SK-N-SH (cell line): Measurements from ENCODE around the gene STX2. TPM values are rescaled to one million over a fixed set of nuclear protein-coding genes. Genes with fewer than 3 reads are reported as not detected.
"Not testable (repeated sequence)": the region's sequence is repeated elsewhere in the genome, so short reads cannot be mapped to it uniquely, and the experiment has no call there.

Experiments
- CTCF ChIA-PET: fragments of 300-600, 350-600 bp; formaldehyde crosslinking; extraction: SDS; loops from one replicate; lab custom pipeline; 2021; lab: Yijun Ruan, JAX
- POLR2A ChIA-PET: fragments of 350-600 bp; sonication (Branson Sonifier 250); formaldehyde crosslinking; extraction: SDS; loops from one replicate; lab custom pipeline; 2020; ENCODE audit warnings: antibody characterized with exemption, inconsistent platforms; lab: Yijun Ruan, JAX
- DNase-seq: peaks from one replicate; pipeline ENCODE4 v3.0.0; 2012
- H2AFZ ChIP-seq: fragments of 200-600 bp; sonication (generic); 2 replicates; pipeline ENCODE4 v1.8.1; 2016; ENCODE audit warnings: antibody characterized with exemption, mild to moderate bottlenecking, low read depth
- H3F3A ChIP-seq: fragments of 200-600 bp; sonication (generic); replicated peaks from 2 replicates; pipeline ENCODE3; 2016; ENCODE audit warnings: antibody characterized with exemption, mild to moderate bottlenecking; ENCODE audit not compliant: insufficient read depth
- H3K27ac ChIP-seq, 2 experiments: fragments of 200-500 bp in 1 of 2; fragments of 200-600 bp in 1 of 2; sonication (Bioruptor generic) in 1 of 2; sonication (generic), shearing (Covaris generic) in 1 of 2; 2 replicates each; pipeline versions ENCODE4 v1.5.1 to v1.6.1; 2014 to 2016; ENCODE audit warnings: low read depth in 2 of 2, inconsistent platforms in 1 of 2, low read length in 1 of 2, mild to moderate bottlenecking in 1 of 2, mixed read lengths in 1 of 2
- H3K27me3 ChIP-seq: fragments of 200-600 bp; sonication (generic), shearing (Covaris generic); 2 replicates; pipeline ENCODE4 v1.6.1; 2016; ENCODE audit warnings: mixed run types; ENCODE audit not compliant: insufficient read depth
- H3K36me3 ChIP-seq, 2 experiments: fragments of 200-500 bp in 1 of 2; fragments of 200-600 bp in 1 of 2; sonication (Bioruptor generic) in 1 of 2; sonication (generic) in 1 of 2; replicated peaks in 1 of 2; 2 replicates each; pipeline versions ENCODE3 to v1.5.1; 2014 to 2016; ENCODE audit warnings: low read length in 1 of 2, mild to moderate bottlenecking in 1 of 2; ENCODE audit not compliant: insufficient read depth in 2 of 2, control insufficient read depth in 1 of 2
- H3K4me1 ChIP-seq, 2 experiments: fragments of 200-500 bp in 1 of 2; fragments of 200-600 bp in 1 of 2; sonication (Bioruptor generic) in 1 of 2; sonication (generic), shearing (Covaris generic) in 1 of 2; 2 replicates each; pipeline versions ENCODE4 v1.5.1 to v1.6.1; 2014 to 2016; ENCODE audit warnings: low read depth in 1 of 2, low read length in 1 of 2, mixed run types in 1 of 2; ENCODE audit not compliant: insufficient read depth in 2 of 2, control insufficient read depth in 1 of 2
- H3K4me2 ChIP-seq: fragments of 200-600 bp; sonication (generic), shearing (Covaris generic); 2 replicates; pipeline ENCODE4 v1.6.1; 2017; ENCODE audit warnings: mixed run types
- H3K4me3 ChIP-seq, 2 experiments: fragments of 200-500 bp in 1 of 2; fragments of 200-600 bp in 1 of 2; sonication (Bioruptor generic) in 1 of 2; sonication (generic), shearing (Covaris generic) in 1 of 2; 2 replicates each; pipeline versions ENCODE4 v1.5.1 to v1.8.1; 2014 to 2016; ENCODE audit warnings: low read depth in 2 of 2, inconsistent platforms in 1 of 2, low read length in 1 of 2, mild to moderate bottlenecking in 1 of 2, mixed read lengths in 1 of 2, moderate library complexity in 1 of 2
- H3K79me2 ChIP-seq: fragments of 200-600 bp; sonication (generic); 2 replicates; pipeline ENCODE4 v1.8.1; 2017; ENCODE audit warnings: mild to moderate bottlenecking; ENCODE audit not compliant: insufficient read depth
- H3K9ac ChIP-seq: fragments of 200-600 bp; sonication (generic); 2 replicates; pipeline ENCODE4 v1.6.1; 2017; ENCODE audit warnings: mixed run types
- H3K9me2 ChIP-seq: fragments of 200-600 bp; sonication (generic); 2 replicates; pipeline ENCODE4 v1.6.1; 2017; ENCODE audit warnings: mixed run types
- H3K9me3 ChIP-seq: fragments of 200-600 bp; sonication (generic); 2 replicates; pipeline ENCODE4 v1.6.1; 2017; ENCODE audit warnings: mixed run types, mild to moderate bottlenecking, moderate library complexity
- H4K20me1 ChIP-seq: fragments of 200-600 bp; sonication (generic); 2 replicates; pipeline ENCODE4 v1.6.1; 2017; ENCODE audit warnings: mild to moderate bottlenecking, mixed run types; ENCODE audit not compliant: insufficient read depth
- CHD2 ChIP-seq: fragments of 150-350 bp; IDR thresholded peaks from 2 replicates; pipeline ENCODE4 v1.6.1; 2018; ENCODE audit warnings: low read length; ENCODE audit not compliant: partially characterized antibody
- ELF1 ChIP-seq: IDR thresholded peaks from 2 replicates; pipeline ENCODE4 v1.4.0; 2012
- EZH2phosphoT487 ChIP-seq: fragments of 200-600 bp; sonication (generic); IDR thresholded peaks from 2 replicates; pipeline ENCODE4 v1.6.1; 2017; ENCODE audit warnings: low read depth, mixed run types, mild to moderate bottlenecking, antibody characterized with exemption, moderate library complexity, borderline replicate concordance
- GATA2 ChIP-seq: sonication (generic); formaldehyde crosslinking; IDR thresholded peaks from 2 replicates; pipeline ENCODE4 v1.5.0; 2020; ENCODE audit warnings: mild to moderate bottlenecking, missing genetic modification reagents
- IRF3 ChIP-seq: fragments of 150-350 bp; IDR thresholded peaks from 2 replicates; pipeline ENCODE4 v1.6.1; 2016; ENCODE audit warnings: mild to moderate bottlenecking, low read depth, low read length
- JUND ChIP-seq: IDR thresholded peaks from 2 replicates; pipeline ENCODE4 v1.4.0; 2012
- MEF2A ChIP-seq: IDR thresholded peaks from 2 replicates; pipeline ENCODE4 v1.4.0; 2012; ENCODE audit warnings: low read depth, borderline replicate concordance
- MXI1 ChIP-seq: IDR thresholded peaks from 2 replicates; pipeline ENCODE4 v1.6.1; 2012; ENCODE audit warnings: mild to moderate bottlenecking, low read depth, low read length, improper control_type of control experiment
- NFIC ChIP-seq: IDR thresholded peaks from 2 replicates; pipeline ENCODE4 v1.4.0; 2012; ENCODE audit warnings: borderline replicate concordance
- NRF1 ChIP-seq: IDR thresholded peaks from 2 replicates; pipeline ENCODE4 v1.6.1; 2012; ENCODE audit warnings: low read depth, mild to moderate bottlenecking, low read length
- POLR2AphosphoS5 ChIP-seq: IDR thresholded peaks from 2 replicates; pipeline ENCODE4 v1.6.1; 2012; ENCODE audit warnings: low read depth, low read length
- RCOR1 ChIP-seq: fragments of 150-350 bp; IDR thresholded peaks from 2 replicates; pipeline ENCODE4 v1.6.1; 2017; ENCODE audit warnings: antibody characterized with exemption, low read length
- RFX5 ChIP-seq: IDR thresholded peaks from 2 replicates; pipeline ENCODE4 v1.6.1; 2012; ENCODE audit warnings: mild to moderate bottlenecking, improper control_type of control experiment, low read length
- RXRA ChIP-seq: IDR thresholded peaks from 2 replicates; pipeline ENCODE4 v1.4.0; 2012; ENCODE audit warnings: low read depth, mild to moderate bottlenecking, borderline replicate concordance
- SIN3A ChIP-seq: IDR thresholded peaks from 2 replicates; pipeline ENCODE4 v1.6.1; 2012; ENCODE audit warnings: low read depth, mild to moderate bottlenecking, low read length, moderate library complexity, borderline replicate concordance
- SMC3 ChIP-seq: IDR thresholded peaks from 2 replicates; pipeline ENCODE4 v1.6.1; 2012; ENCODE audit warnings: low read depth, low read length, improper control_type of control experiment
- TAF1 ChIP-seq: IDR thresholded peaks from 2 replicates; pipeline ENCODE4 v1.6.1; 2012; ENCODE audit warnings: low read depth, mild to moderate bottlenecking, low read length, moderate library complexity, borderline replicate concordance
- TCF12 ChIP-seq: IDR thresholded peaks from 2 replicates; pipeline ENCODE4 v1.4.0; 2012
- USF2 ChIP-seq: fragments of 150-350 bp; IDR thresholded peaks from 2 replicates; pipeline ENCODE4 v1.6.1; 2017; ENCODE audit warnings: antibody characterized with exemption, low read length, low read depth, borderline replicate concordance
- WGBS: methylation state at CpG from one replicate; pipeline ENCODE4 v1.1.6; 2017; ENCODE audit warnings: low lambda C conversion rate; 5-methylcytosine and 5-hydroxymethylcytosine counted together
- polyA plus RNA-seq, 3 experiments: library from polyadenylated mRNA; depleted of rRNA; stranded (reverse); fragments of >200 nt; gene quantifications; 2 replicates each; pipeline ENCODE4 v1.2.3, GENCODE V29; 2012

STX2 gene
- polyA plus RNA-seq, 1 of the 3 experiments (the other 2 are of a cell fraction) = 25.1 TPM

DNA sequence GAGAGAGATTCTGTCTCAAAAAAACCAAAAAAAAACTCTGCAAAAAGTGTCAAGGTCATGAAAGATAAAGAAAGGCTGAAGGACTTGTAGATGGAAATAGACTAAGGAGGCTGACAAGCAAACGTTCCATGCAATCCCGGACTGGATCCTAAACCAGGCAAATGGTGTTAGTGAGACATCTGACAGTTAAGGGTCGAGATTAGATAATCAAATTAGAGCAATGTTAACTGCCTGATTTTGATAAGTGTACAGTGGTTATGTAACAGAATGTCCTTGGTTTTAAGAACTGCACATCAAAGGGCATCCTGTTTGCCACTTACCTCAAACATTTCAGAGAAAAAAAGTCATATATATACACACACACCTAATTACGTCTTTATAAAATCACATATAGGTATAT is 29.4 kb upstream of the STX2 start:
- ChIA-PET CTCF (no interaction called here), POLR2A (no interaction called here)
- peaks cover 4% of the 10 kb centered on the region; the same call in 1 of the 2 replicates for H4K20me1 ChIP-seq
- H3K9ac ChIP-seq = no peak overlapping the region
- DNase-seq = no peak
- H3K4me3 ChIP-seq = no peak overlapping the region
- peaks cover 7% of the 10 kb centered on the region for H3F3A ChIP-seq
- peaks cover 7% of the 10 kb centered on the region in 2 experiments for H3K36me3 ChIP-seq
- no peak for TF ChIP-seq TCF12
- no peak for TF ChIP-seq RFX5
- no peak for TF ChIP-seq TAF1
- TF ChIP-seq ELF1 = no peak
- no peak for TF ChIP-seq JUND
- TF ChIP-seq GATA2 (CRISPR knock-in tag) = no peak
- no peak for TF ChIP-seq IRF3
- no peak for TF ChIP-seq EZH2phosphoT487
- no peak for TF ChIP-seq MEF2A
- H3K27me3 ChIP-seq = no peaks in the 10 kb centered on the region
- 74% methylated on average over 4 of the region's 4 CpGs for WGBS
- H3K9me2 ChIP-seq = no peaks in the 10 kb centered on the region
- peaks cover 15% of the 10 kb centered on the region for H3K79me2 ChIP-seq
- peaks cover 2 to 4% of the 10 kb centered on the region in 2 experiments; a peak in 2 of 4 replicates for H3K4me1 ChIP-seq
- H3K27ac ChIP-seq = no peak overlapping the region
- no peak overlapping the region for H3K4me2 ChIP-seq
- no peak overlapping the region for H2AFZ ChIP-seq
- H3K9me3 ChIP-seq = no peaks in the 10 kb centered on the region

GRCh38 chr12:130863298-130863697 is 24.2 kb upstream of the STX2 start:
- Histone ChIP-seq H2AFZ (no peak overlapping the region), H3K4me2 (no peak overlapping the region), H3K9ac (no peak overlapping the region), H3K36me3 (no peaks in the 10 kb centered on the region), H3K4me1 (no peaks in the 10 kb centered on the region), H3K27ac (no peak overlapping the region), H3K79me2 (no peaks in the 10 kb centered on the region), H3F3A (no peaks in the 10 kb centered on the region), H3K27me3 (no peaks in the 10 kb centered on the region), H3K9me2 (no peaks in the 10 kb centered on the region), H4K20me1 (no peaks in the 10 kb centered on the region), H3K9me3 (no peaks in the 10 kb centered on the region), H3K4me3 (no peak overlapping the region)
- DNase-seq = no peak
- ChIA-PET CTCF (no interaction called here), POLR2A (no interaction called here)
- 65% methylated on average over 5 of the region's 5 CpGs for WGBS
- TF ChIP-seq CHD2 = no peak
- no peak for TF ChIP-seq NRF1
- TF ChIP-seq EZH2phosphoT487 = no peak
- TF ChIP-seq IRF3 = no peak
- TF ChIP-seq SMC3 = no peak
- TF ChIP-seq POLR2AphosphoS5 = no peak
- no peak for TF ChIP-seq SIN3A
- TF ChIP-seq RXRA = no peak
- TF ChIP-seq TCF12 = no peak
- no peak for TF ChIP-seq USF2
- no peak for TF ChIP-seq NFIC
- no peak for TF ChIP-seq MXI1
- no peak for TF ChIP-seq RCOR1

- H3K79me2 ChIP-seq, H3K36me3 ChIP-seq, H3K9ac ChIP-seq, H3K4me1 ChIP-seq, H2AFZ ChIP-seq, H3K4me3 ChIP-seq, H3K27me3 ChIP-seq, H3F3A ChIP-seq, H3K9me3 ChIP-seq, DNase-seq, H3K4me2 ChIP-seq, POLR2A ChIA-PET, H4K20me1 ChIP-seq, H3K27ac ChIP-seq, H3K9me2 ChIP-seq: not testable (repeated sequence)
- CTCF ChIA-PET = interaction anchor here (1.1 kb wide), 1 partner anchor 8 kb away, joined by 4 read pairs; no protein-coding TSS in a partner anchor
- 89% methylated on average over 7 of the region's 8 CpGs for WGBS
These were observed 23.7 kb upstream of the STX2 start for GRCh38 chr12:130862771-130863170.
